Activated CD4-positive, alpha-beta T cell treated with anti-CD3 and anti-CD28 coated beads, Interleukin-2, Interleukin-4, amounts not matched to agents 100 ng/mL and 50 ng/mL, durations not matched to agents 16 hours and 8 hours (primary cell): ENCODE results near the gene OR8D4.
"Not testable (repeated sequence)": the region's sequence is repeated elsewhere in the genome, so short reads cannot be mapped to it uniquely, and the experiment has no call there.

Experiments used
- DNase-seq: peaks from one replicate; pipeline ENCODE4 v3.0.0-alpha.2; 2020; ENCODE audit warnings: low spot score

The OR8D4 gene

DNA sequence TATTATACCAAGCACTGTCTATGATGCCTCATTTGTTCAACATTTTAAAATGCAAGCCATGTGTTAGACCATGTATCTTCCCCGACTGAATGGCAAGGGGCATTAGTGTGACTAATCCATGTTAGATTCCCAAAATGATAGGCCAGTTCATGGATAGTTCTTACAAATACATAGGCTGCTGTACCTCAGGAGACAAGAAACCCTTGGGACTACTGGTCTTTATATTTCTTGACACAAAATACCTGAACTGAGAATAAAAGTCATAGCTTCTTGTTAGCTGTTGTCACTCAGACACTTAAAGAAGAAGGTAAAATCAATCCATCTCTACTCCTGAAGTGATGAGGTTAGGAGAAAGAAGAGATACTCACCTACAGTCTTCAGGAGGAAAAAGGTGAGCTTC lies at the start of gene OR8D4:
Gene OR8D4, plus strand, starts transcription at position 301 of the 400 bp plus-strand sequence. CDS start 4,265 bp downstream, outside the sequence.
- DNase-seq: no peak

DNA sequence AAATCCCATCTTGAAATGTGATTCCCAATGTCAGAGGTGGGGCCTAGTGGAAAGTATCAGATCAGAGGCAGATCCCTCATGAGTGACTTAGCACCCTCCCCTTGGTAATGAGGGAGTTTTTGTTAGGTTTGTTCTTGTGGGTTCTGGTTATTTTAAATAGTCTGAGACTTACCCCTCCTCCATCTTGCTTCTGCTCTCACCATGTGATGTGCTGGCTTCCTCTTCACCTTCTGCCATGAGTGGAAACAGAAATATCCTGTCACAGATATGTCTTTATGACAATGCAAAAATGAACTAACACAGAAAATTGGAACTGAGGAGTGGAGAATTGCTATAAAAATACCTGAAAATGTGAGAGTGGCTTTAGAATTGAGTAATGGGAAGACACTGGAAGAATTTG lies 49.6 kb upstream of the OR8D4 start:
- DNase-seq: no peak

- DNase-seq: no peak
Measured at GRCh38 chr11:123853038-123853437, 48.9 kb upstream of the OR8D4 start.

DNA sequence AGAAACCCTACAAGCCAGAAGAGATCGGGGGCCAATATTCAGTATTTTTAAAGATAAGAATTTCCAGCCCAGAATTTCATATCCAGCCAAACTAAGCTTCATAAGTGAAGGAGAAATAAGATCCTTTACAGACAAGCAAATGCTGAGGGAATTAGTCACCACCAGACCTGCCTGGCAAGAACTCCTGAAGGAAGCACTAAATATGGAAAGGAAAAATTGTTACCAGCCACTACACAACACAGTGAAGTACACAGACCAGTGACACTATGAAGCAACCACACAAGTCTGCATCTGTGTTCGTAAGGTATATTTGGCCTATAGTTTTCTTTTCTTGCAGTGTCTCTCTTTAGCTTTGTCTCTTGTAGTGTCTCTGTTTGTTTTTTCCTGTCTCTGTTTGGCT lies 45.5 kb upstream of the OR8D4 start:
- no peak for DNase-seq

DNA sequence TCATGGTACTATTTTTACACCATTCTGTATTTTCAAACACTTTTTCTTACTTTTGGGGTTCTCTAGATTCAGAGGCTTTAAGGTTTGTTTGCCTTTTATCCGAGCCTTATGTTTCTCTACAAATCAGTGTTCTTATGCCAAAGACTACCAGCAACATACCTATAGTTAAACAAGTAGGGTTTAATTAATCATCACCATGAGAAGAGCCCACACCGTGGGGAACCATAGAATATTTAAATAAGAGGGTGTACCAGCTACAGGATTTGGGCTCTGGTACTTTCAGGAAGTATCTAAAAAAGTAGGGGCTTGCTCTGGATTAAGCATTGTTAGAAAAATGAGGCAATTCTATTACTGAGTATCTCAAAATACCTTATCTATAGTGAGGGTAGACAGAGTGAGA lies 42.2 kb upstream of the OR8D4 start:
- no peak for DNase-seq

DNA sequence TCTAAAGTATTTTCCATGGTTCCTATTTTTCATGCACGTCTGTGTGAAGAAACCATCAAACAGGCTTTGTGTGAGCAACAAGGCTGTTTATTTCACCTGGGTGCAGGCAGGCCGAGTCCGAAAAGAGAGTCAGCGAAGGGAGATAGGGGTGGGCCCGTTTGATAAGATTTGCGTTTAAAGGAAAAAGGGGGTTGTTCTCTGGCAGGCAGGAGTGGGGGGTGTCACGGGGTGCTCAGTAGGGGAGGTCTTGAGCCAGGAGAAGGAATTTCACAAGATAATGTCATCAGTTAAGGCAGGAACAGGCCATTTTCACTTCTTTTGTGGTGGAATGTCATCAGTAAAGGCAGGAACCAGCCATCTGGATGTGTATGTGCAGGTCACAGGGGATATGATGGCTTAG lies 36.7 kb upstream of the OR8D4 start:
- DNase-seq: not testable (repeated sequence)

DNA sequence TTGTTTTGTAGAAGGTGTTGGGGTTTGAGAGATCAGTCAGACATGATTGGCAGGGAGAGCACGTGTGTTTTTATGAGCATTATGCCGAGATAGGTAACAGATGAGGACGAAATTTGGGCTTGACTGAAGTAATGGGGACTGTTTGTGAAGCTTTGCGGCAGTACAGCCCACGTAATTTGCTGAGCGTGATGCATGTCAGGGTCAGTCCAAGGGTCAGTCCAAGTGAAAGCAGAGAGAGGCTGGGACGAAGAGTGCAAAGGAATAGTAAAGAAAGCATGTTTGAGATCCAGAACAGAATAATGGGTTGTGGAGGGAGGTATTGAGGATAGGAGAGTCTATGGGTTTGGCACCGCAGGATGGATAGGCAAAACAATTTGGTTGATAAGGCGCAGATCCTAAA lies 34.2 kb upstream of the OR8D4 start:
- DNase-seq: not testable (repeated sequence)

DNA sequence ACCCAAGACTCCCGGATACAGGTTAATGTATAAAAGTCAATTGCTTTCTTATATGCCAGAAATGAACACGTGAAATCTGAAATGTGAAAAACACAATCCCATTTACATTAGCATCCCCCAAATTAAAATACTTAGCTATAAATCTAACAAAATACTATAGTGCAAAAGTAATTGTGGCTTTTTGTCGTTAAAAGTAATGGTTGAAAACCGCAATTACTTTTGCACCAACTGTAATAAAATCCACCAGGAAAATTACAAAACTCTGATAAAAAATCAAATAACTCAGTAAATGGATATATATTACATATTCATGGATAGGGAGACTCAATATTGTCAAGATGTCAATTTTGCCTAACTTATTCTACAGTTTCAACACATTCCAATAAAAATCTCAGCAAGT lies 21.1 kb upstream of the OR8D4 start:
- DNase-seq: no peak

DNA sequence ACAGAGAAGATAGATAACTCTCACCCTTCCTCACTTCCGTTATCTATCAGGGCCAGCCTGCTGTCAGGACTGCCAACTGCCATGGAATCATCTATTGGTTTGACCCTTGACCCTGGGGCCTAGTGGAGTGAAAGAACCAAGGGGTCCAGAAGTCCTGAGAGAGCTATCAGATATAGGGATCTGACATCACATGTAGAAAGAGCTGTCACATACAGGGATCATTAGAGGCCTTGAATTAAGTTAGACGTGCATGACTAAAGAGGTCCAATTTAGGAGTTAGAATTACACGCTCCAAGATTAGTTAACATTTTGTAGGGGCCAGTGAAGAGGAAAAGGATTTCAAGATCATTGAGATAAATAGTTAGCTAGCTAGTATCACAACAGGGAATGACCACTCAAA lies 16.4 kb upstream of the OR8D4 start, which contains the start of gene TMEM225:
Gene TMEM225, minus strand, starts transcription at position 101 of the 400 bp plus-strand sequence. CDS start 245 bp downstream, outside the sequence.
- DNase-seq: no peak

GRCh38 chr11:123892031-123892430 lies 9.9 kb upstream of the OR8D4 start:
- no peak for DNase-seq

- DNase-seq: no peak
Measured at GRCh38 chr11:123899792-123900191, 2.2 kb upstream of the OR8D4 start.

GRCh38 chr11:123903932-123904331 lies 2.0 kb downstream of the OR8D4 start:
- peak; percentile 11 for DNase-seq

- no peak for DNase-seq
Measured at GRCh38 chr11:123904932-123905331, 3.0 kb downstream of the OR8D4 start.

DNA sequence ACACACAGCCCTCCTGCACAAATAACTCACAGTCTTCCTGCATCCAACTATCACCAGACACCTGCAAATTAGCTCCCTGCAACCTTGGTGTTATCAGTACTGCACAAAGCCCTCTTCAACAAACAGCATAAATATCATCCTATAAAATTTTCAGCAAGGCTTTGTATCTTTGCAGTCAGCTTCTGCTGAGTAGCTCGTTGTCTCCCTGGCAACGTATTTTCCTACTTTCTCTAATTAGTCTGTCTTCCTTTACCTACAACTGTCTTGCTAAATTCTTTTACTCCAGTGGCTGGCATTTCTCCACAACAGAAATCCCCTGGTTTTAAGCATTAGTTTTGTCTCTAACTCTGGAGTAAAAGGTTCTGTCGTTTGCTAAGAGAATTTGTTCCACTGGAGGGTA lies 3.9 kb downstream of the OR8D4 start:
- DNase-seq: no peak

- no peak for DNase-seq
Measured at GRCh38 chr11:123920943-123921342, 19.0 kb downstream of the OR8D4 start.

- DNase-seq: no peak
Measured at GRCh38 chr11:123924027-123924426, 22.1 kb downstream of the OR8D4 start.

GRCh38 chr11:123939317-123939716 lies 37.4 kb downstream of the OR8D4 start, which contains the start of gene OR4D5:
Gene OR4D5 (plus strand): TSS chr11:123939617. CDS start chr11:123939617, 0 bp downstream.
- no peak for DNase-seq

DNA sequence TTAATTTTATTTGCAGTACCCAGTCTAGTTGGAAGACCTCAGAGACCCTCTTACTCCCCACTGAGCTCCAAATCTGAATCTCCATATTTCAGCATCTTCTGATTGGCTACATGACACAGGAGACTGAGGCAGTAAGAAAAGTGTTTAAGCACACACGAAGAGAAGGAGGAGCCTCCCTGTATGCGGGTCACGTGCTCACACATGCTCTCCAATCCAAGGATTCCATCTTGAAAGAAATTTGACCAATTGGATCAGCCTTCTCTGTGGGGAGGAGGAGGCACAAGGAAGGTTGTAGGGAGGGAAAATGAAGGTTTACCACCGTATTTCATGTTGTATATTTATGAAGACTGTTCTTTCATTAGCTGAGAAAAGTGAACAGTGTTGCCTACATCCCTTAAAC lies 40.4 kb downstream of the OR8D4 start:
- DNase-seq: no peak

DNA sequence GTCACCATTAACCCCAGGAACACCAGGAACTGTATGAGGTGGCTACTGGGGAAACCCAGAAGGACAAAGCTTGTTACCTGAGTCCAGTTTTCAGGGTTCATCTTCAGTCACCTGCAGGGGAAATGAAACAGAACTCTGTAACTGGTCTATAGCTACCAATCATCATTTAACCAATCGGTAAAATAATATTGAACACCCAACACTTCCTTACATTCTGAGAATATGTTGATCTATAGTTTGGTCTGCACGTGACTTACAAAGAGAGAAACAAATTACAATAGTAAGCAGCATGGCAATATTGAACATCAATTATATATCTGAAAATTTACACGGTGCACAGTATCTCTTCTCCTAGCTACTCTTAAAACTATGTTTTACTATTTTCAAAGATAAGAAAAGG lies 41.8 kb downstream of the OR8D4 start, which contains the start of gene OR6T1:
Gene OR6T1, minus strand, starts transcription at position 101 of the 400 bp plus-strand sequence. Its CDS starts 0 bp downstream, at position 101.
- no peak for DNase-seq

GRCh38 chr11:123945132-123945531 lies 43.2 kb downstream of the OR8D4 start:
- DNase-seq: no peak

DNA sequence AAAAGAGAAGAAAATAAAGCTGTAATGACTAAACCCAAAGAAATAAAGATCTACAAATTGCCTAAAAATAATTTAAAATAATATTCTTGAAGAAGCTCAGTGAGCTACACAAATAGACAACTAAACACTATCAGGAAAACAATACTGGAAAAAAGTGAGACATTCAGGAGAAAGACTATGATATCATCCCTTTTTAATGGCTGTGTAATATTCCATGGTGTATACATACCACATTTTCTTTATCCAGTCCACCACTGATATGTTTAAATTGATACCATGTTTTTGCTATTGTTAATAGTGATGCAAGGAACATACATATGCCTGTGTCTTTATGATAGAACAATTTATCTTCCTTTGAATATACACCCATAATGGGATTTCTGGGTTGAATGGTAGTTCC lies 54.8 kb downstream of the OR8D4 start:
- DNase-seq: no peak
